ENCODE data around the gene RBFOX1. TPM values are rescaled to one million over a fixed set of nuclear protein-coding genes. Genes with fewer than 3 reads are reported as not detected.

The RBFOX1 gene
- total and polyA plus RNA-seq, 2 donors (not counting 1 experiment from before 2014, with no cell fraction given) = not detected

DNA sequence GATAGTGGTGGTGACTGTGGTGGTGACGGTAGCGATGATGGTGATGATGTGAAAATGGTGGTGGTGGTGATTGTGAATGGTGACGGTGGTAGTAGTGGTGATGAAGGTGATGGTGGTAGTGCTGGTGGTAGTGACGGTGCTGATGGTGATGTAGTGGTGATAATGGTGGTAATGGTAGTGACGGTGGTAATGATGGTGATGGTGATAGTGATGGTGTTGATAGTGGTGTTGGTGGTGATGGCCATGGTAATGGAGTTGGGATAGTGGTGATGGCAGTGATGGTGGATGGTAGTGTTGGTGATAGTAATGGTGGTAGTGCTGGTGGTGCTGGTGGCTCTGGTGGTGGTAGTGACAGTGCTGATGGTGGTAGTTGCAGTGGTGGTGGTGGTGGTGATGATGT lies 14.7 kb upstream of the RBFOX1 start:
- H3K4me2 ChIP-seq (replicated peaks; ENCODE audit: low read depth, low read length, poor library complexity, severe bottlenecking) = no peak overlapping the region
- Mint-ChIP-seq H3K4me1 (no peaks in the 10 kb centered on the region), H3K9me3 (ENCODE audit: insufficient read depth) (peaks cover 6% of the 10 kb centered on the region), H3K27me3 (no peaks in the 10 kb centered on the region), H3K4me3 (no peak overlapping the region), H3K27ac (no peak overlapping the region)
- POLR2A ChIA-PET = no interaction called here
- H3K27ac ChIP-seq (ENCODE audit: low read length in 2 of 2) = no peak overlapping the region
- no peaks in the 10 kb centered on the region for H4K20me1 ChIP-seq (ENCODE audit: control insufficient read depth, insufficient read depth, low read length, poor library complexity, severe bottlenecking)
- TF ChIP-seq, protein P1, sequence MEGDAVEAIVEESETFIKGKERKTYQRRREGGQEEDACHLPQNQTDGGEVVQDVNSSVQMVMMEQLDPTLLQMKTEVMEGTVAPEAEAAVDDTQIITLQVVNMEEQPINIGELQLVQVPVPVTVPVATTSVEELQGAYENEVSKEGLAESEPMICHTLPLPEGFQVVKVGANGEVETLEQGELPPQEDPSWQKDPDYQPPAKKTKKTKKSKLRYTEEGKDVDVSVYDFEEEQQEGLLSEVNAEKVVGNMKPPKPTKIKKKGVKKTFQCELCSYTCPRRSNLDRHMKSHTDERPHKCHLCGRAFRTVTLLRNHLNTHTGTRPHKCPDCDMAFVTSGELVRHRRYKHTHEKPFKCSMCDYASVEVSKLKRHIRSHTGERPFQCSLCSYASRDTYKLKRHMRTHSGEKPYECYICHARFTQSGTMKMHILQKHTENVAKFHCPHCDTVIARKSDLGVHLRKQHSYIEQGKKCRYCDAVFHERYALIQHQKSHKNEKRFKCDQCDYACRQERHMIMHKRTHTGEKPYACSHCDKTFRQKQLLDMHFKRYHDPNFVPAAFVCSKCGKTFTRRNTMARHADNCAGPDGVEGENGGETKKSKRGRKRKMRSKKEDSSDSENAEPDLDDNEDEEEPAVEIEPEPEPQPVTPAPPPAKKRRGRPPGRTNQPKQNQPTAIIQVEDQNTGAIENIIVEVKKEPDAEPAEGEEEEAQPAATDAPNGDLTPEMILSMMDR (IDR thresholded peaks at IDR 0.05) = no peak
- TF ChIP-seq EZH2 (IDR thresholded peaks at IDR 0.05; ENCODE audit: borderline replicate concordance, insufficient read depth, low read depth, low read length, poor library complexity, severe bottlenecking) = no peak
- no peaks in the 10 kb centered on the region for H3K4me1 ChIP-seq (ENCODE audit: control insufficient read depth in 2 of 2, insufficient read depth in 2 of 2, low read length in 2 of 2)
- peaks cover 0 to 2% (median 0%) of the 10 kb centered on the region in 3 donors for H3K9me3 ChIP-seq (ENCODE audit: control extremely low read depth in 1 of 3, control insufficient read depth in 2 of 3, insufficient read depth in 1 of 3, low read length in 2 of 3)
- no peak for DNase-seq
- no peak overlapping the region for H3K9ac ChIP-seq (ENCODE audit: low read length)
- intact Hi-C loops (cut with micrococcal nuclease) = no loop called here
- H3K36me3 ChIP-seq (replicated peaks in 1 of 2; ENCODE audit: control extremely low read depth in 1 of 2, control insufficient read depth in 1 of 2, extremely low read depth in 1 of 2, insufficient read depth in 2 of 2, low read length in 1 of 2) = no peaks in the 10 kb centered on the region
- no peaks in the 10 kb centered on the region for H3K27me3 ChIP-seq (replicated peaks in 1 of 4; ENCODE audit: control extremely low read depth in 1 of 4, control insufficient read depth in 3 of 4, insufficient read depth in 4 of 4, low read length in 3 of 4)
- ATAC-seq (ENCODE audit: low read depth) = no peak
- CTCF ChIA-PET = no interaction called here
- no peak overlapping the region for H2AFZ ChIP-seq (ENCODE audit: insufficient read depth, low read depth, low read length, poor library complexity, severe bottlenecking)
- no peaks in the 10 kb centered on the region for H3K79me2 ChIP-seq (ENCODE audit: control insufficient read depth, insufficient read depth, low read length)
- 93% methylated on average over 5 of the region's 5 CpGs for WGBS (ENCODE audit: insufficient coverage)
- no peak overlapping the region for H3K4me3 ChIP-seq (ENCODE audit: control extremely low read depth in 1 of 5, extremely low read depth in 1 of 5, insufficient read depth in 1 of 5, low read depth in 2 of 5, low read length in 4 of 5)

DNA sequence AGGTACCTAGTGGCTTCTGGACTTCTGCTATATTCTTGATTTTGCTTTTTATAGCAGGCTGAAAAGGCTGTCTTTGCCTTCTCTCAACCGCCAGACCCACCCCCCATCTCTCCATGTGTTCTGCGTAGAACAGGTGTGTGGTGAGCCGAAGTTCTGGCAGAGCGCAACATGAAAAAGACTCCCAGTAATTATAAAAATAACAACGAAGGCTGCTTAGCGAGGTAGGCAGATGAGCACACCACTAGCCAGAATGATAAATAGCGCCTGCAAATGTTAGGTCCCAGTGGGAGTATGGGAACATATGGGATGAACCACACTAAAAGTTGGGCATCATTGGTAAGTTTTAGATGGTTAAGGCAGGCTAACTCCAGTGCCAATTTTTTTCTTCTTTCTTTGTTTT lies 14.0 kb upstream of the RBFOX1 start:
- Mint-ChIP-seq H3K4me1 (no peaks in the 10 kb centered on the region), H3K27ac (no peak overlapping the region), H3K27me3 (no peaks in the 10 kb centered on the region), H3K9me3 (ENCODE audit: insufficient read depth) (peaks cover 7% of the 10 kb centered on the region), H3K4me3 (no peak overlapping the region)
- Histone ChIP-seq H3K4me3 (ENCODE audit: control extremely low read depth in 1 of 5, extremely low read depth in 1 of 5, insufficient read depth in 1 of 5, low read depth in 2 of 5, low read length in 4 of 5) (no peak overlapping the region), H4K20me1 (ENCODE audit: control insufficient read depth, insufficient read depth, low read length, poor library complexity, severe bottlenecking) (no peaks in the 10 kb centered on the region), H3K27ac (ENCODE audit: low read length in 2 of 2) (no peak overlapping the region), H3K4me1 (ENCODE audit: control insufficient read depth in 2 of 2, insufficient read depth in 2 of 2, low read length in 2 of 2) (no peaks in the 10 kb centered on the region), H3K9me3 (ENCODE audit: control extremely low read depth in 1 of 3, control insufficient read depth in 2 of 3, insufficient read depth in 1 of 3, low read length in 2 of 3) (peaks cover 0 to 2% (median 0%) of the 10 kb centered on the region in 3 donors), H3K36me3 (replicated peaks in 1 of 2; ENCODE audit: control extremely low read depth in 1 of 2, control insufficient read depth in 1 of 2, extremely low read depth in 1 of 2, insufficient read depth in 2 of 2, low read length in 1 of 2) (no peaks in the 10 kb centered on the region), H2AFZ (ENCODE audit: insufficient read depth, low read depth, low read length, poor library complexity, severe bottlenecking) (no peak overlapping the region), H3K79me2 (ENCODE audit: control insufficient read depth, insufficient read depth, low read length) (no peaks in the 10 kb centered on the region), H3K4me2 (replicated peaks; ENCODE audit: low read depth, low read length, poor library complexity, severe bottlenecking) (no peak overlapping the region), H3K27me3 (replicated peaks in 1 of 4; ENCODE audit: control extremely low read depth in 1 of 4, control insufficient read depth in 3 of 4, insufficient read depth in 4 of 4, low read length in 3 of 4) (no peaks in the 10 kb centered on the region), H3K9ac (ENCODE audit: low read length) (no peak overlapping the region)
- ATAC-seq (ENCODE audit: low read depth) (no peak), DNase-seq (no peak)
- intact Hi-C loops (cut with micrococcal nuclease) = no loop called here
- TF ChIP-seq EZH2 (IDR thresholded peaks at IDR 0.05; ENCODE audit: borderline replicate concordance, insufficient read depth, low read depth, low read length, poor library complexity, severe bottlenecking) = no peak
- TF ChIP-seq, protein P1 (IDR thresholded peaks at IDR 0.05) = no peak
- ChIA-PET CTCF (no interaction called here), POLR2A (no interaction called here)
- WGBS (ENCODE audit: insufficient coverage) = 96% methylated on average over 5 of the region's 7 CpGs
